IMR-90 (cell line): Measurements from ENCODE around the gene GRIA2.

Experiments used
- CEBPB ChIP-seq: IDR thresholded peaks from 2 replicates; pipeline ENCODE4 v1.6.1; 2012; ENCODE audit warnings: low read depth, low read length, improper control_type of control experiment
- CHD1 ChIP-seq: IDR thresholded peaks from 2 replicates; pipeline ENCODE4 v1.6.1; 2012; ENCODE audit warnings: low read depth, low read length, improper control_type of control experiment
- CTCF ChIP-seq: conservative IDR thresholded peaks from 2 replicates; pipeline ENCODE4 v1.5.1; 2012; ENCODE audit warnings: mild to moderate bottlenecking, low read depth, low read length, improper control_type of control experiment
- POLR2A ChIP-seq: IDR thresholded peaks from 2 replicates; pipeline ENCODE4 v1.6.1; 2012; ENCODE audit warnings: mild to moderate bottlenecking, low read depth, low read length
- RAD21 ChIP-seq: IDR thresholded peaks from 2 replicates; pipeline ENCODE4 v1.6.1; 2012; ENCODE audit warnings: low read length, improper control_type of control experiment
- RFX5 ChIP-seq: IDR thresholded peaks from 2 replicates; pipeline ENCODE4 v1.8.0; 2012; ENCODE audit warnings: low read depth, mild to moderate bottlenecking, low read length, moderate library complexity

GRCh38 chr4:157358439-157358838, 137.9 kb downstream of the GRIA2 start:
- TF ChIP-seq CEBPB (no peak), RFX5 (no peak), CTCF (no peak), RAD21 (no peak), POLR2A (no peak), CHD1 (no peak)
